OCI-LY7 (cell line): ENCODE measurements around the gene MRPL2. TPM values are rescaled to one million over a fixed set of nuclear protein-coding genes. Genes with fewer than 3 reads are reported as not detected.

Experiments
- BruUV-seq: library from RNA; stranded (reverse); fragments of 400-500 nt; replicated peaks from 2 replicates; lab custom pipeline; 2021; lab: Mats Ljungman, UMichigan
- CTCF ChIA-PET: fragments of 300-600 bp; sonication (Branson Sonifier 250); formaldehyde crosslinking; loops from one replicate; lab custom pipeline; 2022; ENCODE audit warnings: antibody characterized with exemption; ENCODE audit not compliant: unreplicated experiment; lab: Charles Lee
- POLR2A ChIA-PET: fragments of 300-600 bp; sonication (Branson Sonifier 250); formaldehyde crosslinking; loops from one replicate; lab custom pipeline; 2022; ENCODE audit warnings: antibody characterized with exemption; lab: Charles Lee
- DNase-seq: peaks from one replicate; pipeline ENCODE4 v3.0.0-alpha.2; 2015; ENCODE audit warnings: low spot score
- H2AFZ ChIP-seq: fragments of 200-600 bp; sonication (generic), shearing (Covaris generic); 2 replicates; pipeline ENCODE4 v1.6.1; 2014; ENCODE audit warnings: mild to moderate bottlenecking, antibody characterized with exemption, low read length, moderate library complexity
- H3K27ac ChIP-seq: fragments of 200-600 bp; sonication (generic); 2 replicates; pipeline ENCODE4 v1.5.1; 2014; ENCODE audit warnings: mixed run types, low read depth, mild to moderate bottlenecking, moderate library complexity, low read length, inconsistent platforms; ENCODE audit not compliant: poor library complexity, severe bottlenecking
- H3K36me3 ChIP-seq: fragments of 200-600 bp; sonication (generic); 2 replicates; pipeline ENCODE4 v1.6.1; 2014; ENCODE audit warnings: mild to moderate bottlenecking, antibody characterized with exemption, low read length, moderate library complexity, mixed read lengths; ENCODE audit not compliant: insufficient read depth
- H3K4me1 ChIP-seq: fragments of 200-600 bp; sonication (generic); 2 replicates; pipeline ENCODE4 v1.5.1; 2014; ENCODE audit warnings: mild to moderate bottlenecking, low read length; ENCODE audit not compliant: insufficient read depth, poor library complexity, severe bottlenecking
- H3K4me2 ChIP-seq: fragments of 200-600 bp; sonication (generic); 2 replicates; pipeline ENCODE4 v1.6.1; 2014; ENCODE audit warnings: mild to moderate bottlenecking, low read length
- H3K4me3 ChIP-seq: fragments of 200-600 bp; sonication (generic); 2 replicates; pipeline ENCODE4 v1.5.1; 2014; ENCODE audit warnings: mild to moderate bottlenecking, low read depth, low read length; ENCODE audit not compliant: poor library complexity, severe bottlenecking
- H3K79me2 ChIP-seq: fragments of 200-600 bp; sonication (generic); 2 replicates; pipeline ENCODE4 v1.6.1; 2016; ENCODE audit warnings: low read depth, mild to moderate bottlenecking, low read length, moderate library complexity, mixed read lengths; ENCODE audit not compliant: insufficient read depth
- H3K9me2 ChIP-seq: fragments of 200-600 bp; sonication (generic); 2 replicates; pipeline ENCODE4 v1.6.1; 2016; ENCODE audit warnings: mild to moderate bottlenecking, low read length, mixed read lengths; ENCODE audit not compliant: insufficient read depth
- H3K9me3 ChIP-seq: fragments of 200-600 bp; sonication (generic); 2 replicates; pipeline ENCODE4 v1.6.1; 2014; ENCODE audit warnings: mild to moderate bottlenecking, mixed run types, low read length, mixed read lengths
- H4K20me1 ChIP-seq: fragments of 200-600 bp; sonication (generic); 2 replicates; pipeline ENCODE4 v1.6.1; 2014; ENCODE audit warnings: mild to moderate bottlenecking, antibody characterized with exemption, low read length, moderate library complexity, mixed read lengths; ENCODE audit not compliant: insufficient read depth
- CTCF ChIP-seq: fragments of 200-600 bp; sonication (generic); conservative IDR thresholded peaks from 2 replicates; pipeline ENCODE4 v1.5.1; 2014; ENCODE audit warnings: mild to moderate bottlenecking, antibody characterized with exemption, low read length, moderate library complexity, mixed read lengths
- EZH2phosphoT487 ChIP-seq: fragments of 200-600 bp; sonication (generic); IDR thresholded peaks from 2 replicates; pipeline ENCODE4 v1.6.1; 2018; ENCODE audit warnings: low read depth, borderline replicate concordance, mild to moderate bottlenecking, mixed run types, antibody characterized with exemption, low read length, moderate library complexity, mixed read lengths
- intact Hi-C: fragments of 100-400 bp; cut with micrococcal nuclease; formaldehyde crosslinking; loops from one replicate; pipeline ENCODE4 v1.10.0; 2022; ENCODE audit not compliant: unreplicated experiment
- total RNA-seq, 2 experiments: library from RNA; depleted of rRNA in 1 of 2; stranded (reverse); fragments of >200 nt in 1 of 2; shearing (Covaris generic) in 1 of 2; gene quantifications; 2 replicates each; pipeline ENCODE4 v1.2.3, GENCODE V29; 2014 to 2022

Gene MRPL2
- total RNA-seq, 2 experiments from 2014 or later: 25.8 to 81.7 TPM

GRCh38 chr6:43074847-43075669 lies 15.8 kb upstream of the MRPL2 start:
- Histone ChIP-seq H4K20me1 (0 out of 2 replicates have a peak, but pooled peaks cover 5% of the 10 kb centered on the region), H3K9me3 (no peaks in the 10 kb centered on the region), H3K4me1 (peaks cover 28% of the 10 kb centered on the region), H2AFZ (peak overlapping the region; percentile 77; the same call in 1 of the 2 replicates), H3K4me3 (peak overlapping the region; percentile 98), H3K9me2 (no peaks in the 10 kb centered on the region), H3K4me2 (peak overlapping the region; percentile 76), H3K36me3 (no peaks in the 10 kb centered on the region), H3K27ac (peak overlapping the region; percentile 19), H3K79me2 (peaks cover 6% of the 10 kb centered on the region; the same call in 1 of the 2 replicates)
- no TSS peak for BruUV-seq
- TF ChIP-seq CTCF (no peak), EZH2phosphoT487 (no peak)
- intact Hi-C loops: loop anchor here (10.0 kb wide), 1 partner anchor 430 kb away; no protein-coding TSS in a partner anchor
- POLR2A ChIA-PET: no interaction called here
- DNase-seq: no peak
- CTCF ChIA-PET: no interaction called here

GRCh38 chr6:43070028-43070632 lies 10.9 kb upstream of the MRPL2 start:
- Histone ChIP-seq H3K27ac (no peak overlapping the region), H2AFZ (no peak overlapping the region), H3K9me3 (no peaks in the 10 kb centered on the region), H3K79me2 (no peaks in the 10 kb centered on the region), H3K9me2 (no peaks in the 10 kb centered on the region), H3K36me3 (no peaks in the 10 kb centered on the region), H4K20me1 (no peaks in the 10 kb centered on the region), H3K4me1 (peaks cover 9% of the 10 kb centered on the region), H3K4me2 (no peak overlapping the region), H3K4me3 (no peak overlapping the region)
- no TSS peak for BruUV-seq
- DNase-seq: peak; percentile 73
- TF ChIP-seq EZH2phosphoT487 (no peak), CTCF (peak; percentile 85)
- POLR2A ChIA-PET: no interaction called here
- CTCF ChIA-PET: no interaction called here
- intact Hi-C loops: loop anchor here (1.0 to 10.0 kb wide), 3 partner anchors 73 to 435 kb away; no protein-coding TSS in a partner anchor
